Measurements from ENCODE around the gene FAM184B. TPM values are rescaled to one million over a fixed set of nuclear protein-coding genes. Genes with fewer than 3 reads are reported as not detected.

Gene FAM184B
- total and polyA plus RNA-seq, 2 experiments from 2014 or later: 0.06 TPM; not detected in 1

GRCh38 chr4:17647176-17647806, 134.1 kb downstream of the FAM184B start:
- Histone ChIP-seq H2AFZ (no peak overlapping the region), H3K9me2 (ENCODE audit: insufficient read depth) (no peaks in the 10 kb centered on the region), H3F3A (ENCODE audit: insufficient read depth) (no peaks in the 10 kb centered on the region), H3K27me3 (replicated peaks; ENCODE audit: insufficient read depth) (no peaks in the 10 kb centered on the region), H3K4me1 (ENCODE audit: insufficient read depth) (no peaks in the 10 kb centered on the region), H3K9ac (no peak overlapping the region), H3K9me3 (ENCODE audit: low read depth) (no peaks in the 10 kb centered on the region), H3K27ac (no peak overlapping the region), H4K20me1 (ENCODE audit: insufficient read depth) (no peaks in the 10 kb centered on the region), H3K4me2 (ENCODE audit: unreplicated experiment) (no peak overlapping the region), H3K4me3 (no peak overlapping the region), H3K79me2 (ENCODE audit: insufficient read depth) (no peaks in the 10 kb centered on the region), H3K36me3 (ENCODE audit: low read depth) (no peaks in the 10 kb centered on the region)
- no peak for DNase-seq
- WGBS, 2 experiments (ENCODE audit: low coverage in 1 of 2, low lambda C conversion rate in 2 of 2, missing lambda C conversion rate in 2 of 2): 67 to 75% methylated on average over 9 of the region's 9 CpGs
- in situ Hi-C loops (cut with MboI): loop anchor here (10.0 kb wide), 1 partner anchor 138 kb away; the partner anchor contains the start of gene FAM184B
- no peak for TF ChIP-seq EZH2phosphoT487 (IDR thresholded peaks at IDR 0.05; ENCODE audit: insufficient read depth, low read depth)
- no peak for TF ChIP-seq EZH2 (IDR thresholded peaks at IDR 0.05; ENCODE audit: insufficient read depth, poor library complexity, severe bottlenecking)

GRCh38 chr4:17646693-17647092, 134.7 kb downstream of the FAM184B start:
- Histone ChIP-seq H3K27ac (no peak overlapping the region), H3F3A (ENCODE audit: insufficient read depth) (no peaks in the 10 kb centered on the region), H3K9ac (no peak overlapping the region), H2AFZ (no peak overlapping the region), H3K9me3 (ENCODE audit: low read depth) (no peaks in the 10 kb centered on the region), H3K79me2 (ENCODE audit: insufficient read depth) (no peaks in the 10 kb centered on the region), H3K36me3 (ENCODE audit: low read depth) (no peaks in the 10 kb centered on the region), H3K27me3 (replicated peaks; ENCODE audit: insufficient read depth) (no peaks in the 10 kb centered on the region), H3K4me1 (ENCODE audit: insufficient read depth) (no peaks in the 10 kb centered on the region), H3K9me2 (ENCODE audit: insufficient read depth) (no peaks in the 10 kb centered on the region), H3K4me2 (ENCODE audit: unreplicated experiment) (no peak overlapping the region), H4K20me1 (ENCODE audit: insufficient read depth) (no peaks in the 10 kb centered on the region), H3K4me3 (no peak overlapping the region)
- in situ Hi-C loops (cut with MboI): loop anchor here (10.0 kb wide), 1 partner anchor 138 kb away; the partner anchor contains the start of gene FAM184B
- TF ChIP-seq EZH2 (IDR thresholded peaks at IDR 0.05; ENCODE audit: insufficient read depth, poor library complexity, severe bottlenecking): no peak
- TF ChIP-seq EZH2phosphoT487 (IDR thresholded peaks at IDR 0.05; ENCODE audit: insufficient read depth, low read depth): no peak
- WGBS, 2 experiments (ENCODE audit: low coverage in 1 of 2, low lambda C conversion rate in 2 of 2, missing lambda C conversion rate in 2 of 2): 47 to 58% methylated on average over 3 of the region's 3 CpGs
- no peak for DNase-seq

GRCh38 chr4:17642398-17642783, 139.0 kb downstream of the FAM184B start:
- no peak for DNase-seq
- H2AFZ ChIP-seq: no peak overlapping the region
- H3K4me1 ChIP-seq (ENCODE audit: insufficient read depth): no peaks in the 10 kb centered on the region
- no peaks in the 10 kb centered on the region for H3K9me3 ChIP-seq (ENCODE audit: low read depth)
- TF ChIP-seq EZH2phosphoT487 (IDR thresholded peaks at IDR 0.05; ENCODE audit: insufficient read depth, low read depth): no peak
- TF ChIP-seq EZH2 (IDR thresholded peaks at IDR 0.05; ENCODE audit: insufficient read depth, poor library complexity, severe bottlenecking): no peak
- H3K4me3 ChIP-seq: no peak overlapping the region
- H3K4me2 ChIP-seq (ENCODE audit: unreplicated experiment): no peak overlapping the region
- H4K20me1 ChIP-seq (ENCODE audit: insufficient read depth): no peaks in the 10 kb centered on the region
- H3K9ac ChIP-seq: no peak overlapping the region
- H3K36me3 ChIP-seq (ENCODE audit: low read depth): no peaks in the 10 kb centered on the region
- in situ Hi-C loops (cut with MboI): loop anchor here (10.0 kb wide), 1 partner anchor 142 kb away; the partner anchor contains the start of gene FAM184B
- 96 to 100% methylated on average over 1 of the region's 1 CpG for WGBS, 2 experiments (ENCODE audit: low coverage in 1 of 2, low lambda C conversion rate in 2 of 2, missing lambda C conversion rate in 2 of 2)
- H3F3A ChIP-seq (ENCODE audit: insufficient read depth): no peaks in the 10 kb centered on the region
- no peaks in the 10 kb centered on the region for H3K27me3 ChIP-seq (replicated peaks; ENCODE audit: insufficient read depth)
- no peaks in the 10 kb centered on the region for H3K9me2 ChIP-seq (ENCODE audit: insufficient read depth)
- H3K79me2 ChIP-seq (ENCODE audit: insufficient read depth): no peaks in the 10 kb centered on the region
- H3K27ac ChIP-seq: no peak overlapping the region

GRCh38 chr4:17639136-17639535, 142.3 kb downstream of the FAM184B start:
- TF ChIP-seq EZH2 (IDR thresholded peaks at IDR 0.05; ENCODE audit: insufficient read depth, poor library complexity, severe bottlenecking) (no peak), EZH2phosphoT487 (IDR thresholded peaks at IDR 0.05; ENCODE audit: insufficient read depth, low read depth) (no peak)
- in situ Hi-C loops (cut with MboI): loop anchor here (10.0 kb wide), 1 partner anchor 956 kb away; no protein-coding TSS in a partner anchor
- 90 to 92% methylated on average over 7 of the region's 7 CpGs for WGBS, 2 experiments (ENCODE audit: low coverage in 1 of 2, low lambda C conversion rate in 2 of 2, missing lambda C conversion rate in 2 of 2)

More at GRCh38 chr4:17639136-17639535, 142.3 kb downstream of the FAM184B start:
- Histone ChIP-seq H3K9me2 (ENCODE audit: insufficient read depth) (no peaks in the 10 kb centered on the region), H3K27me3 (replicated peaks; ENCODE audit: insufficient read depth) (no peaks in the 10 kb centered on the region), H3K27ac (no peak overlapping the region), H3K4me2 (ENCODE audit: unreplicated experiment) (no peak overlapping the region), H3K4me1 (ENCODE audit: insufficient read depth) (no peaks in the 10 kb centered on the region), H4K20me1 (ENCODE audit: insufficient read depth) (no peaks in the 10 kb centered on the region), H3K79me2 (ENCODE audit: insufficient read depth) (no peaks in the 10 kb centered on the region), H3F3A (ENCODE audit: insufficient read depth) (peaks cover 18% of the 10 kb centered on the region), H3K4me3 (no peak overlapping the region), H3K9ac (no peak overlapping the region), H3K36me3 (ENCODE audit: low read depth) (peaks cover 8% of the 10 kb centered on the region; the same call in 1 of the 2 replicates), H3K9me3 (ENCODE audit: low read depth) (no peaks in the 10 kb centered on the region), H2AFZ (no peak overlapping the region)
- no peak for DNase-seq

Data from GM23248 (cell line).